GM19035 (cell line): ENCODE results near the gene SEMA4D.
"Not testable (repeated sequence)": the region's sequence is repeated elsewhere in the genome, so short reads cannot be mapped to it uniquely, and the experiment has no call there.

Source experiments
- ATAC-seq: cut with Tn5 transposase; IDR thresholded peaks from one replicate; pipeline ENCODE4 v1.9.1; 2021; ENCODE audit not compliant: unreplicated experiment

The SEMA4D gene

GRCh38 chr9:89374176-89374575, 123.7 kb downstream of the SEMA4D start:
- no peak for ATAC-seq

DNA sequence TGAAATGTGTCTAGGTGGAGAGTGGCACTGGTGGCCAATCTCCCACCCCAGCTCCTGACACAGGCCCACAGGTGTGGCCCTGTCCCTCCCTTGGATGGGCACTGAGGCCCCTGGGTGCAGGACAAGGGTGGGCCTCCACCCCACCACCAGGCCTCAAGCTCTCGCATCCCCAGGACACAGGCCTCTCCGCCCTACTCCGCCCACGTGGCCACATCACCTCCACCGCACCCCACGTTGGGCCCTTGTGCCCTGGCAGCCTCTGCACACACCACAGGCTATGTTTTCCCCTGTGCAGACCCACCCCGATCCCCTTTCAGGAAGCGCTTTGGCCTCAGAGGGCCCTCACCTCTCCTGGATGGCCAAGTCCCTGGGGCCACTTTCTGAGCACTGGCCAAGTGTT, 124.9 kb downstream of the SEMA4D start:
- ATAC-seq = no peak

DNA sequence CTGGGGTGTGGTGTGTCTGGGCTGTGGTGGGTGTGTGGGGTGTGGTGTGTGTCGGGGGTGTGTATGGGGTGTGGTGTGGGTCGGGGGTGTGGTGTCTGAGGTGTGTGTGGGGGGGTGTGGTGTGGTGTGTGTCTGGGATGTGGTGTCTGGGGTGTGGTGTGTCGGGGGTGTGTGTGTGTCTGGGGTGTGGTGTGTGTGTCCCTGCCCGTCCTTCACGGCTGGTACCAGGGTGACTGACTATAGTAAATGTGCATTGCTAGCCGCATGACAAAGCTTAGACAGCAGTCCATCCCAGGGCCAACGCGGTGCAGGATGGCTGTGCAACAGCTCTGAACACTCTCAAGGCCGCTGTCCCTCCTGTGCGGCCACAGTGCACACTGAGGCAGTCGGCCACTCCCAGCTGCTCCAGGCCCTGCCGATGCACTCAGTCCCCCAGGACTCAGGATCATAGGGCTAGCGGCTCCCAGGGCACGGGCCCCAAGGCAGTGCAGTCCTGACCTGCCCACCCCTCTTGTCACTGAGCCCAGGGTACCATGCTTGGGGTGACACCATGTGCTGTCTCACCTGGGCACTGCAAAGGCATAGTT, 125.6 kb downstream of the SEMA4D start:
- ATAC-seq = no peak

DNA sequence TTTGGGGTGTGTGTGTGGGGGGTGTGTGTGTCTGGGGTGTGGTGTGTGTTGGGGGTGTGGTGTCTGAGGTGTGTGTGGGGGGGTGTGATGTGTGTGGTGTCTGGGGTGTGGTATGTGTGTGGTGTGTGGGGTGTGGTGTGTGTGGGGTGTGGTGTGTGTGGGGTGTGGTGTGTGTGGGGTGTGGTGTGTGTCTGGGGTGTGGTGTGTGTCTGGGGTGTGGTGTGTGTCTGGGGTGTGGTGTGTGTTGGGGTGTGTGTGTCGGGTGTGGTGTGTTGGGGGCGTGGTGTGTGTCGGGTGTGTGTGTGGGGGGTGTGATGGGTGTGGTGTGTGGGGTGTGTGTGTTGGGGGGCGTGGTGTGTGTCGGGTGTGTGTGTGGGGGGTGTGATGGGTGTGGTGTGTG, 126.1 kb downstream of the SEMA4D start:
- not testable (repeated sequence) for ATAC-seq

DNA sequence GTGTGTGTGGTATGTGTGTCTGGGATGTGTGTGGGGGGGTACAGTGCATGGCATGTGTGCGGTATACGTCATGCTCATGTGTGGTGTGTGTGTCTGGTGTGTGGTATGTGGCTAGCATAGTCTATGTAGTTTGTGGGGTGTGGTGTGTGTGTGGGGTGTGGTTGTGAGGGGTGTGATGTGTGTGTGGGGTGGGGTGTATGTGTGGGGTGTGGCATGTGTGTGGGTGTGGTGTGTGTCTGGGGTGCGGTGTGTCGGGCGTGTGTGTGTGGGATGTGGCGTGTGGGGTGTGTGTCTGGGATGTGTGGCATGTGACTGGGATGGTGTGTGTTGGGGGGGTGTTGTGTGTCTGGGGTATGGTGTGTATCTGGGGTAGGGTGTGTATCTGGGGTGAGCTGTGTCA, 127.3 kb downstream of the SEMA4D start:
- ATAC-seq = no peak

DNA sequence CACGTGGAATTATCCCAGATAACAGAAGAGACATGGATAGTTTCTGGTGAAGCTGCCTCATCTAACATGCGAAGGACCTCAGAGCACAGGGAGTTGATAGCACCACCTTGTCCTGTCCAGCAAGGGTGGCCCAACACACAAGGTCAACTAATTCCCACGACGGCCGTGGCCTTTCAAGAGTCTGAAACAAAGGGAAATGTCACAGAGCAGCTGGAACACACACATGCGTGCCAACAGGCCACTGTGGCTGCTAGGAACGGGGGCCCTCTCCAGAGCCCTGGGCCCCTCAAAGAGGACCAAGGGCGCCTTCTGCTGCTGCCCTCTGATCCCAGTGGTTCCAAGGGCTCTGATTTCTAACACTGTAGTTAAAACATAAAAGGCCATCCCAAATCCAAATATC, 128.9 kb downstream of the SEMA4D start:
- no peak for ATAC-seq

- no peak for ATAC-seq
Measured at GRCh38 chr9:89368550-89368949, 129.4 kb downstream of the SEMA4D start.

DNA sequence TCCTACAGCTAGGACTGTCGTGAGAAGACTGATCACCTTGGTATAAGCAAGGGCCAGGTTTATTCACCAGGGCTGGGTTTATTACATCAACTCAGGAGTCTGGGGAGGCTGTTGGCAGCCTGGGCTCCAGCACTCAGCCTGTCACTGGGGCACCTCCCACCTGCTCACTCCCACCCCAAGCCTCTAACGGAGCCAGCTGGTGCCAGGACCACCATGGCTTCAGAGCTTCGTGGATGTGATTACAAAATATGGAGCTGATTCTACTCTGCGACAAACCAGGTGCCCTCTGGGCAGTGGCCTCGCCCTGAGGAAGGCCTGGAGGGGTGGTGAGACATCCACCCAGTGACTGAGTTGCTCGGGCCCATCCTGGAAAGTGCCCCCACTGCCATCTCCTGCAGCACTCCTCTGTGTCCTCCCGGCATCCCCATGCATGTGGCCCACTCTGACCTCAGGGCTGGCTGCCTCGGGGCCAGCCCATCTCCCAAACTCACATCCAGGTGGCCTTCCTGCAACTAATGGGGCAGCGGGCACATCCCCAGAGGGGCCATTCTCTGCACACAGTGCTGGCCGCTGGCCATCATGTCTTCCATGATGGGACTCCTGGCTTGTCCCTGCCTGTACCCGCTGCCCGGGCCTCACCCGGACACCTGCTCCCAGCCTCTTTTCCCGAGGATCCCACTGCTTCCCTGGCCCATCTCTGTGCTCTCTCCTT, 130.0 kb downstream of the SEMA4D start:
- ATAC-seq = no peak

GRCh38 chr9:89367281-89367680, 130.6 kb downstream of the SEMA4D start:
- no peak for ATAC-seq

GRCh38 chr9:89366711-89367110, 131.2 kb downstream of the SEMA4D start:
- ATAC-seq = no peak

DNA sequence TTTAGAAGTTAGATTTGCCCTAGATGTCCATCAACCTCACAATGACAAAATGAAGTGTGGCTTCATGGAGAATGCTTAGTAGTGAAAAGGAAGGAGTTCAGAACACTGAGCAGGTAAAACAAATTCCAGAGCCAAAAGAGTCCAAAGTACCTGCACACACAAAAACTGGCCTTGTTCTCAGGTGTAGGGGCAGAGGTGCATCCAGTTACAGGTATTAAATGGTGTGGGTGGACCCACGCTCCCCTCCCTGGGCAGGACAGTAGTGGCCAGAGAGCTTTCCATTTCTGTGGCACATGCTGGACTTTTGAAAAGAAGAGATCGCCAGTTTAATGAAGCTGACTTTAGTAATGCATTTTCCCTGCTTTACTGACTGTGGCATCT, 132.4 kb downstream of the SEMA4D start:
- no peak for ATAC-seq

- ATAC-seq = no peak
Measured at GRCh38 chr9:89364666-89365531, 133.0 kb downstream of the SEMA4D start.

DNA sequence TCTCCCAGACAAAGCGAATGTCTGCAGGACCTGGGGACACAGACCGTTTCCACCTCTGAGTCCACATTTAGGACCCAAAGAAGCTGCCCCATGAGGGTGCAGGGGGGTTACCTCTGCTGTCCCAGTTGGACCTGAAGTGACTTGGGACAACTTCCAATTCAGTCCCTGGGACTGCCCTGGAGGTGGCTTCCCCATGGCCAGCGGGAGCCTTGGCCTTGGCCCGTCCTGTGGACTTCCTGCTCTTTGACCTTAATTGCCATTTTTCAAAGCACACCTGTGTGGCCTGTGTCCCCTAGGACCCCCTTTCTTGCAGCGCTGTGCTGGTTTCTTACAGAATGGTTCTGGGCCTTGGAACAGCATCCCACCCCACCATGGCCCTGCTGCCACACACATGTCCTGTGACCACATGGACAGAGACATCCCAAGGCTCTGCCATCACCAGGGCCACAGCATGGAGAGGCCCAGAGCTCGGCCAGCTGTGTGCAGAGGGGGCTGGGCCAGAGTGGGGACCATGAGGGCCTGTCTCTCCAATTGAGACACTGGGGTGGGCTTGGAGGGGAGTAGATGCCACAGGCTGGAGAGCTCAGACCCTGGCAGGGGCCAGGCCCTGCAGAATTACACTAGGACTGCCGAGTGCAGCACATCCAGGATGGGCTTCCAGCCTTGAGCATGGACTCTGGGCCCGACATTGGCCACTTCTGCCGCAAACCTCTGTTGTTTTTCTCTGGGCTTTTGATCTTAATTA, 133.8 kb downstream of the SEMA4D start:
- ATAC-seq = no peak

DNA sequence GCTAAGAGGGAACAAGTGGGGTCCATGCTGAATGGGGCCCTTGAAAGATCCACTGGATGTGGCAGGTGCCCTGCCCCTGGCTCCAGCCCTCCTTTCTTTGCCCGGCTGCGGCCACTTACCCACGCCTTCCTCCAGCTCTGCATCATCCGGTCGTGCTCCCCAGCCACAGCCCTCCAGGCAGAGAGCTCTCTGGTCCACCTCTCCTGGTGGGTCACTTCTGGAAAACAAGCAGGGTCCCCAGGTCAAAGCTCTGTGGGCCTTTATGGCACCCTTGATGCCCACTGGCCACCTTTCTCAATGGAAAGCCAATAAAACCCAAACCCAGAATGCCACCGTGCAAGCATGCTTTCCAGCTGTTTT, 134.6 kb downstream of the SEMA4D start:
- ATAC-seq = no peak

GRCh38 chr9:89362647-89363310, 135.1 kb downstream of the SEMA4D start:
- ATAC-seq = no peak

DNA sequence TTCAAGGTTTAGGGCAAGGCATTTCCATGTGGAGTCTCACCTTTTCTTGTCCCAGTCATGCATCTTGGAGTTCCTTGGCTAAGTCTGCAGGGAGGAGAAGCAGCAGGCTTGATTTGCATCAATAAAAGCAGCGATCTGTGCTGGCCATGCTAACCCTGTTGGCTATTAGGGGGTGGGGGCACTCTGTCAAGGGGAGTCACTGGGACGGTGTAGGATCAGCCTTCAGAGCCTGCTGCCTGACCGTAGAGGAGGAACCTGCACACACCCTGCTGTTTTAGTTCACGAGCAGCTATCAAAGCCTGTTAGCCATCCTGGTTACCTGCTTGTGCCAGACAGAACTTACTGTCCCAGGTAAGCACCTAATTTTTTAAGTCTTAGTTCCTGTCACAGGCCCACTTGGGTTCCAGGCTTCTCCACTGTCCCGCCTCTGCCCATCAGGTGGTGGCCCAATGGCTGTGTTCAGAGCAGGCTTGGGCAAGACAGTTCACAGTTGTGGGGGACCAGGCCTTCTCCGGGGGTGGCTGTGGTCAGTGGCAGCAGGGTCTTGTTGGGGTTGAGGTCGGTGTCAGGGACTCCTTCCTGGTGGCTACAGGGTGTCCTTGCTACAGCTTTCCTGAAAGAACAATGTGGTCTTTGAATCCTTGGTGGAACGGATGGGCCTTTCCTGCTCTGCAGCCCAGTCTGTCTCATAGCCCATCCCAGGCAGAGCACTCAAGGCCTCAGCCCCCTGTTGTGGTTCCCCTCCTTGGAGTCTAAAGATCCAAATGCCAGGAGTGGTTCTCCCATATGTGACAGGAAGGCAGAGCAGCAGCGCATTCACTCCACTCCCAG, 135.9 kb downstream of the SEMA4D start:
- ATAC-seq = no peak

- ATAC-seq = no peak
Measured at GRCh38 chr9:89361031-89361430, 136.9 kb downstream of the SEMA4D start.

DNA sequence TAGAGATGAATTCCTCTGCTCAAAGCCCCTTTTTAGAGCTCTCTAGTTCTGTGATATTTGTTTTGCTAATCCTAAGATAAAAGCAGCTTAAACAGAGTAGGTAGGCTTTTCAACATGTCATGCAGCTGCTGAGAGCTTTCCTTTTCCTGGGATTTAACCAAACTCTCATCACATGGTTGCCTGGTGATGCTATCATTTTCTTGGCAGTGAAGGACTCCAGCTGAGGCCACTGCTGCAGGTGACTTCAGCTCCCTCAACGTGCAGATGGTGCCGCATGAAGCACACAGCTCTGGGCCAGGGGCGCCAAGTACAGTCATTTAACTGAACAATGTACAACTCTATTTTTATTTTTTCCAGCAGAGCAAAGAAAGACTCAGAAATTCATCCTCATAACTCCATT, 137.4 kb downstream of the SEMA4D start:
- ATAC-seq = no peak

GRCh38 chr9:89359751-89360261, 138.1 kb downstream of the SEMA4D start:
- no peak for ATAC-seq

- no peak for ATAC-seq
Measured at GRCh38 chr9:89358985-89359384, 138.9 kb downstream of the SEMA4D start.
